Left renal cortex interstitium (tissue), 4 donors: ENCODE data around the gene BHLHA15. TPM values are rescaled to one million over a fixed set of nuclear protein-coding genes. Genes with fewer than 3 reads are reported as not detected.

ENCODE experiments used
- polyA plus RNA-seq, 4 donors: library from polyadenylated mRNA; unstranded; fragments of 120-200 nt; gene quantifications; one replicate each; pipeline ENCODE4 v1.2.1, GENCODE V29; 2013; ENCODE audit not compliant: insufficient read length in 4 of 4

Gene BHLHA15
- polyA plus RNA-seq, 4 donors: 0.20 to 0.43 (median 0.32) TPM

Other genes starting within 250 kb of the BHLHA15 start
- not detected for gene OCM2, start 221.2 kb upstream of the BHLHA15 start, polyA plus RNA-seq
- 10 to 100 TPM; 11.5 to 15.6 (median 13.8) TPM for gene LMTK2, start 104.6 kb upstream of the BHLHA15 start, polyA plus RNA-seq
- gene TECPR1, start 40.8 kb downstream of the BHLHA15 start, polyA plus RNA-seq: 10 to 100 TPM; 13.8 to 26.9 (median 20.4) TPM
- gene BRI3, start 70.2 kb downstream of the BHLHA15 start, polyA plus RNA-seq: 100 to 1,000 TPM in 1 of 4 donors, 10 to 100 TPM in 3; 85.2 to 128 (median 90.1) TPM
- gene BAIAP2L1, start 189.7 kb downstream of the BHLHA15 start, polyA plus RNA-seq: 10 to 100 TPM; 10.6 to 17.7 (median 13.1) TPM